ENCODE measurements around the gene YPEL5. TPM values are rescaled to one million over a fixed set of nuclear protein-coding genes. Genes with fewer than 3 reads are reported as not detected.

Gene YPEL5
- total RNA-seq, 1 experiment from 2014 or later: 62.5 TPM

GRCh38 chr2:30104307-30104706 lies 42.5 kb upstream of the YPEL5 start:
- CTCF ChIA-PET: interaction anchor here (0.6 kb wide), 3 partner anchors 14 to 23 kb away, joined by 3 read pairs; no protein-coding TSS in a partner anchor
- no peak overlapping the region for H3K27ac Mint-ChIP-seq (ENCODE audit: low read depth, unreplicated experiment)

GRCh38 chr2:30105556-30105955 lies 41.3 kb upstream of the YPEL5 start:
- Mint-ChIP-seq H3K27me3 (ENCODE audit: insufficient read depth, unreplicated experiment) (peaks cover 35% of the 10 kb centered on the region), H3K4me1 (ENCODE audit: insufficient read depth, unreplicated experiment) (no peaks in the 10 kb centered on the region), H3K36me3 (ENCODE audit: insufficient read depth, unreplicated experiment) (no peaks in the 10 kb centered on the region), H3K27ac (ENCODE audit: low read depth, unreplicated experiment) (no peak overlapping the region), H3K4me3 (ENCODE audit: unreplicated experiment) (no peak overlapping the region), H3K9me3 (ENCODE audit: unreplicated experiment) (no peaks in the 10 kb centered on the region)
- no peak for TF ChIP-seq CTCF (IDR thresholded peaks at IDR 0.05; ENCODE audit: unreplicated experiment)
- no peak for DNase-seq (ENCODE audit: unreplicated experiment)
- ChIA-PET POLR2A (interaction anchor here (0.7 kb wide), 1 partner anchor 10 kb away, joined by 4 read pairs; no protein-coding TSS in a partner anchor), CTCF (interaction anchor here (0.5 to 1.4 kb wide), 2 partner anchors 10 to 22 kb away, joined by 5 to 7 read pairs; no protein-coding TSS in a partner anchor)
- intact Hi-C loops (cut with micrococcal nuclease): no loop called here
- BruUV-seq (replicated peaks): no TSS peak

More at GRCh38 chr2:30104307-30104706, 42.5 kb upstream of the YPEL5 start:
- H3K27me3 Mint-ChIP-seq (ENCODE audit: insufficient read depth, unreplicated experiment): peaks cover 41% of the 10 kb centered on the region
- H3K4me1 Mint-ChIP-seq (ENCODE audit: insufficient read depth, unreplicated experiment): no peaks in the 10 kb centered on the region
- no peaks in the 10 kb centered on the region for H3K9me3 Mint-ChIP-seq (ENCODE audit: unreplicated experiment)
- H3K4me3 Mint-ChIP-seq (ENCODE audit: unreplicated experiment): no peak overlapping the region
- intact Hi-C loops (cut with micrococcal nuclease): no loop called here
- no peak for TF ChIP-seq CTCF (IDR thresholded peaks at IDR 0.05; ENCODE audit: unreplicated experiment)
- H3K36me3 Mint-ChIP-seq (ENCODE audit: insufficient read depth, unreplicated experiment): no peaks in the 10 kb centered on the region
- POLR2A ChIA-PET: no interaction called here
- BruUV-seq (replicated peaks): no TSS peak
- no peak for DNase-seq (ENCODE audit: unreplicated experiment)

GRCh38 chr2:30106543-30106942 lies 40.3 kb upstream of the YPEL5 start:
- TF ChIP-seq CTCF (IDR thresholded peaks at IDR 0.05; ENCODE audit: unreplicated experiment): no peak
- no peaks in the 10 kb centered on the region for H3K4me1 Mint-ChIP-seq (ENCODE audit: insufficient read depth, unreplicated experiment)
- intact Hi-C loops (cut with micrococcal nuclease): no loop called here
- H3K4me3 Mint-ChIP-seq (ENCODE audit: unreplicated experiment): no peak overlapping the region
- H3K27ac Mint-ChIP-seq (ENCODE audit: low read depth, unreplicated experiment): no peak overlapping the region
- H3K36me3 Mint-ChIP-seq (ENCODE audit: insufficient read depth, unreplicated experiment): no peaks in the 10 kb centered on the region
- CTCF ChIA-PET: interaction anchor here (0.7 to 1.4 kb wide), 2 partner anchors 9 to 1896 kb away, joined by 3 to 7 read pairs; no protein-coding TSS in a partner anchor
- POLR2A ChIA-PET: no interaction called here
- H3K27me3 Mint-ChIP-seq (ENCODE audit: insufficient read depth, unreplicated experiment): peaks cover 25% of the 10 kb centered on the region
- BruUV-seq (replicated peaks): no TSS peak
- H3K9me3 Mint-ChIP-seq (ENCODE audit: unreplicated experiment): no peaks in the 10 kb centered on the region
- DNase-seq (ENCODE audit: unreplicated experiment): no peak

DNA sequence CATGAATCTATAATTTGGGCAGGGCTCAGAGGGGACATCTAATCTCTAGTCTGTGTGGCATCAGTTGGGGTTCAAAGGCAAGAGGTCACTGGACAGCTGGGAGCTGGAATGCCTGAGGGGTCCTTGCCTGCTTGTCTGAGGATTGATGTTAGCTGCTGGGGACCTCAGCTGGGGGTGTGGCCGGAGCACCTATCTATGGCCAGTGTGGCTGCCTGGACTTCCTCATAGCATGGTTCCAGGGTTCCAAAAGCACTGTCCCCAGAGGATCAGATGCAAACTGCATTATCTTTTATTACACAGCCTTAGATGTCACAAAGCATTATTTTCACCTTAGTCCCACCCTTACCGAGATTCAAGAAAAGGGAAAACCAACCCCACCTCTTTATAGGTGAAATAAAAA lies 38.6 kb upstream of the YPEL5 start:
- H3K36me3 Mint-ChIP-seq (ENCODE audit: insufficient read depth, unreplicated experiment): no peaks in the 10 kb centered on the region
- no peak for TF ChIP-seq CTCF (IDR thresholded peaks at IDR 0.05; ENCODE audit: unreplicated experiment)

More for the DNA sequence above, 38.6 kb upstream of the YPEL5 start:
- ChIA-PET POLR2A (no interaction called here), CTCF (interaction anchor here (1.2 kb wide), 1 partner anchor 18 kb away, joined by 4 read pairs; no protein-coding TSS in a partner anchor)
- DNase-seq (ENCODE audit: unreplicated experiment): no peak
- no peak overlapping the region for H3K27ac Mint-ChIP-seq (ENCODE audit: low read depth, unreplicated experiment)
- peaks cover 1% of the 10 kb centered on the region for H3K4me1 Mint-ChIP-seq (ENCODE audit: insufficient read depth, unreplicated experiment)
- intact Hi-C loops (cut with micrococcal nuclease): no loop called here
- H3K9me3 Mint-ChIP-seq (ENCODE audit: unreplicated experiment): no peaks in the 10 kb centered on the region
- no TSS peak for BruUV-seq (replicated peaks)
- peaks cover 16% of the 10 kb centered on the region for H3K27me3 Mint-ChIP-seq (ENCODE audit: insufficient read depth, unreplicated experiment)
- no peak overlapping the region for H3K4me3 Mint-ChIP-seq (ENCODE audit: unreplicated experiment)
